ENCODE measurements around the gene IFT122. TPM values are rescaled to one million over a fixed set of nuclear protein-coding genes. Genes with fewer than 3 reads are reported as not detected.

Gene IFT122
- total RNA-seq, 2 experiments from 2014 or later = 22.7 to 26.7 TPM

DNA sequence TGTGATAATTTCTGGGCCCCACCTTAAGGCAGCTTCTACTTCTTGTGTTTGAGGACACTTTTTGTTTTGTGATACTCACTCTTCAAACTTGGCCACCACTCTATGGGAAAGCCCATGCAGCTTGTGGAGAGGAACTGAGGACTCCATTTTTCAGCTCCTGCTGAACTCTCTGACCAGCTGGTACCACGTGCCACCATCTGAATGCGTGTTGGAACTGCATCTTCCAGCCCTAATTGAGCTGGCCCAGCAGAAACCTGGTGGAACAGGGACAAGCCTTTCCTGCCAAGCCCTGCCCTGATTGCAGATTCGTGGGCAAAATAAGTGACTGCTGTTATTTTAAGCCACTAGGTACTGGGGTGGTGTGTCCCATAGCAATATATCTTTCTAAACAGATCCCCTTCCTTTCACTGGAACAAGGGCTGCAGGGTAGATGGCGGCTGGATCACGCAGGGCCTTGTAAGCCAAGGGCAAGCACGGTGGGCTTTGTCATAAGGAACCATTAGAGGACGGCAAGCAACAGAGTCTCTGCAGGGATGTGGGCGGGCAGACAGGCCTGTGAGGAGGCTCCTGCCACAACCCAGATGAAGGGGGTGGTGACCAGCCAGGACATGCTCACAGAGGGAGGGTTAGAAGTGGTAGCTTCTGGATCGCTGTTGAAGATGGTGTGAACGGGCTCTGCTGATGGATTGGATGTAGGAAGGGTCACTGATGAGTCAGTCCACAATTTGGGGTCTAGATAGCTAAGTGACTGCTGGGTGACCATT is 112.4 kb downstream of the IFT122 start:
- peaks cover 16% of the 10 kb centered on the region for H3K4me1 ChIP-seq (ENCODE audit: insufficient read depth, low read length)
- H3K27ac Mint-ChIP-seq = no peak overlapping the region
- intact Hi-C loops (cut with DNase I, micrococcal nuclease) = no loop called here
- H3K36me3 ChIP-seq (ENCODE audit: insufficient read depth, low read length) = no peaks in the 10 kb centered on the region
- H3K36me3 Mint-ChIP-seq (ENCODE audit: low read depth) = no peaks in the 10 kb centered on the region
- H3K27ac ChIP-seq (ENCODE audit: low read depth in 1 of 2, low read length in 2 of 2) = no peak overlapping the region
- peaks cover 16% of the 10 kb centered on the region for H3K4me1 Mint-ChIP-seq (ENCODE audit: low read depth)
- no peak for DNase-seq
- ChIA-PET POLR2A (no interaction called here), CTCF (no interaction called here)
- H3K9me3 Mint-ChIP-seq = no peaks in the 10 kb centered on the region
- no peaks in the 10 kb centered on the region for H3K27me3 Mint-ChIP-seq
- ATAC-seq (ENCODE audit: poor library complexity) = no peak
- TF ChIP-seq, protein P1, sequence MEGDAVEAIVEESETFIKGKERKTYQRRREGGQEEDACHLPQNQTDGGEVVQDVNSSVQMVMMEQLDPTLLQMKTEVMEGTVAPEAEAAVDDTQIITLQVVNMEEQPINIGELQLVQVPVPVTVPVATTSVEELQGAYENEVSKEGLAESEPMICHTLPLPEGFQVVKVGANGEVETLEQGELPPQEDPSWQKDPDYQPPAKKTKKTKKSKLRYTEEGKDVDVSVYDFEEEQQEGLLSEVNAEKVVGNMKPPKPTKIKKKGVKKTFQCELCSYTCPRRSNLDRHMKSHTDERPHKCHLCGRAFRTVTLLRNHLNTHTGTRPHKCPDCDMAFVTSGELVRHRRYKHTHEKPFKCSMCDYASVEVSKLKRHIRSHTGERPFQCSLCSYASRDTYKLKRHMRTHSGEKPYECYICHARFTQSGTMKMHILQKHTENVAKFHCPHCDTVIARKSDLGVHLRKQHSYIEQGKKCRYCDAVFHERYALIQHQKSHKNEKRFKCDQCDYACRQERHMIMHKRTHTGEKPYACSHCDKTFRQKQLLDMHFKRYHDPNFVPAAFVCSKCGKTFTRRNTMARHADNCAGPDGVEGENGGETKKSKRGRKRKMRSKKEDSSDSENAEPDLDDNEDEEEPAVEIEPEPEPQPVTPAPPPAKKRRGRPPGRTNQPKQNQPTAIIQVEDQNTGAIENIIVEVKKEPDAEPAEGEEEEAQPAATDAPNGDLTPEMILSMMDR (IDR thresholded peaks at IDR 0.05) = no peak
- no peak overlapping the region for H3K4me3 Mint-ChIP-seq
- H3K4me3 ChIP-seq (ENCODE audit: low read length) = no peak overlapping the region
- no peaks in the 10 kb centered on the region for H3K27me3 ChIP-seq (ENCODE audit: control insufficient read depth in 1 of 2, insufficient read depth in 2 of 2, low read length in 2 of 2)
- no peaks in the 10 kb centered on the region for H3K9me3 ChIP-seq (ENCODE audit: control insufficient read depth in 1 of 2, insufficient read depth in 1 of 2, low read length in 2 of 2)

DNA sequence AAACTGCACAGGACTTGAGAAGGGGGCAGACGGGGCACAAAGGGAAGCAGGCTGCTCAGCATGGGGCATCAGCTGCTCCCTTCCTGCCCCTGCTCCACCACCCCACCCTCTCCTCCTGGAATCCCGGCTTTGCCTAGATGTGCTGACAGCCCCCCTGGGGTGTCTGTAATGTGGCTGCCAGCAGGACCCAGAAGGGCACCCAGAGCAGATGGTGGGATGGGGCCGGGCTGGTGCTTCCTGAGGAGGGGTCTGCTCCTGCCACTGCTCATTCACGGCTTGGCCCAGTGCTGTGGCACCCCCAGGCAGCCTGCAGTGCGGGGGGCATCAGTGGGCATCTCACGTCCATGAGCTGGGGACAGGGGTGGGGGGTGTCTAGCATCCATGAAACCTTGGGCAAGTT is 113.1 kb downstream of the IFT122 start:
- Histone ChIP-seq H3K9me3 (ENCODE audit: control insufficient read depth in 1 of 2, insufficient read depth in 1 of 2, low read length in 2 of 2) (no peaks in the 10 kb centered on the region), H3K27me3 (ENCODE audit: control insufficient read depth in 1 of 2, insufficient read depth in 2 of 2, low read length in 2 of 2) (no peaks in the 10 kb centered on the region), H3K4me1 (ENCODE audit: insufficient read depth, low read length) (peaks cover 17% of the 10 kb centered on the region), H3K4me3 (ENCODE audit: low read length) (no peak overlapping the region), H3K36me3 (ENCODE audit: insufficient read depth, low read length) (no peaks in the 10 kb centered on the region), H3K27ac (ENCODE audit: low read depth in 1 of 2, low read length in 2 of 2) (no peak overlapping the region)
- intact Hi-C loops (cut with DNase I, micrococcal nuclease) = no loop called here
- peaks cover 16% of the 10 kb centered on the region for H3K4me1 Mint-ChIP-seq (ENCODE audit: low read depth)
- H3K4me3 Mint-ChIP-seq = no peak overlapping the region
- TF ChIP-seq, protein P1 (IDR thresholded peaks at IDR 0.05) = no peak
- H3K36me3 Mint-ChIP-seq (ENCODE audit: low read depth) = no peaks in the 10 kb centered on the region
- no peak overlapping the region for H3K27ac Mint-ChIP-seq
- DNase-seq (no peak), ATAC-seq (ENCODE audit: poor library complexity) (no peak)
- ChIA-PET CTCF (no interaction called here), POLR2A (interaction anchor here (2.5 kb wide), 1 partner anchor 24 kb away, joined by 15 read pairs; no protein-coding TSS in a partner anchor)
- no peaks in the 10 kb centered on the region for H3K27me3 Mint-ChIP-seq
- H3K9me3 Mint-ChIP-seq = no peaks in the 10 kb centered on the region

DNA sequence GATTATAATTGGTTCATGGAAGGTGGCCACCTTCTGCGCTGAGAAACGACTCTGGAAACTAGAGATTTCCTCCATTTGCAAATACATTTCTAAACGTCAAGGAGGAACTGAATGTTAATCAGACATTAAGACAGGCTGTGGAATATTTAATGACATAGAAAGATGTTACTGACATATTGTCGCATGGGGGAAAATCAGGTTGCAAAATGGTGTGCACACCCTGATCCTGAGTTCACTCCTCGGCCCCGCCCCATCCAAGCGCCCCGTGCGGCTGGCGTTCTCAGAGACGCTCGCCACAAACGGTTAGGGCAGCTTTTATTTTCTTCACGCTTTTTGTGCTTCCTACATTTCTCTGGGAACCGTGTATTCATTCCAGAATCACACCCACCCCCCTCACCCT is 113.7 kb downstream of the IFT122 start:
- no peaks in the 10 kb centered on the region for H3K27me3 Mint-ChIP-seq
- H3K27me3 ChIP-seq (ENCODE audit: control insufficient read depth in 1 of 2, insufficient read depth in 2 of 2, low read length in 2 of 2) = no peaks in the 10 kb centered on the region
- H3K9me3 ChIP-seq (ENCODE audit: control insufficient read depth in 1 of 2, insufficient read depth in 1 of 2, low read length in 2 of 2) = no peaks in the 10 kb centered on the region
- POLR2A ChIA-PET = interaction anchor here (2.5 kb wide), 1 partner anchor 23 kb away, joined by 15 read pairs; no protein-coding TSS in a partner anchor
- H3K27ac ChIP-seq (ENCODE audit: low read depth in 1 of 2, low read length in 2 of 2) = no peak overlapping the region
- no peaks in the 10 kb centered on the region for H3K36me3 ChIP-seq (ENCODE audit: insufficient read depth, low read length)
- no peaks in the 10 kb centered on the region for H3K9me3 Mint-ChIP-seq
- DNase-seq (peak in 5 of 14 experiments; percentile 13 to 57 (median 22)), ATAC-seq (ENCODE audit: poor library complexity) (peak; percentile 61)
- H3K27ac Mint-ChIP-seq = no peak overlapping the region
- H3K4me1 Mint-ChIP-seq (ENCODE audit: low read depth) = peaks cover 16% of the 10 kb centered on the region
- TF ChIP-seq, protein P1 (IDR thresholded peaks at IDR 0.05) = no peak
- no peak overlapping the region for H3K4me3 ChIP-seq (ENCODE audit: low read length)
- CTCF ChIA-PET = no interaction called here
- H3K4me1 ChIP-seq (ENCODE audit: insufficient read depth, low read length) = peaks cover 22% of the 10 kb centered on the region
- intact Hi-C loops (cut with DNase I, micrococcal nuclease) = no loop called here
- peak overlapping the region; percentile 40 for H3K4me3 Mint-ChIP-seq
- no peaks in the 10 kb centered on the region for H3K36me3 Mint-ChIP-seq (ENCODE audit: low read depth)
